Measurements from ENCODE around the gene SPRED1.

The SPRED1 gene

GRCh38 chr15:38281031-38281430 lies 28.4 kb downstream of the SPRED1 start:
- no peak for DNase-seq (ENCODE audit: low read depth in 2 of 2)

DNA sequence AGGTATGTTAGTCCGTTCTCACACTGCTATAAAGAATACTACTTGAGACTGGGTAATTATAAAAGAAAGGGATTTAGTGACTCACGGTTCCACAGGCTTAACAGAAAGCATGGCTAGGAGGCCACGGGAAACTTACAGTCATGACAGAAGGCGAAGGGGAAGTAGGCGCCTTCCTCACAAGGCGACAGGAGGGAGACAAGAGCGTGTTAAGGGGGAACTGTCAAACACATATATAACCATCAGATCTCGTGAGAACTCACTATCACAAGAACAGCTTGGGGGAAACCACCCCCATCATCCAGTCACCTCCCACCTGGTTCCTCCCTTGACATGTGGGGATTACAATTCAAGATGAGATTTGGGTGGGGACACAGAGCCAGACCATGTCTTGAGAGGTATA lies 30.4 kb downstream of the SPRED1 start:
- DNase-seq (ENCODE audit: low read depth in 2 of 2): no peak

DNA sequence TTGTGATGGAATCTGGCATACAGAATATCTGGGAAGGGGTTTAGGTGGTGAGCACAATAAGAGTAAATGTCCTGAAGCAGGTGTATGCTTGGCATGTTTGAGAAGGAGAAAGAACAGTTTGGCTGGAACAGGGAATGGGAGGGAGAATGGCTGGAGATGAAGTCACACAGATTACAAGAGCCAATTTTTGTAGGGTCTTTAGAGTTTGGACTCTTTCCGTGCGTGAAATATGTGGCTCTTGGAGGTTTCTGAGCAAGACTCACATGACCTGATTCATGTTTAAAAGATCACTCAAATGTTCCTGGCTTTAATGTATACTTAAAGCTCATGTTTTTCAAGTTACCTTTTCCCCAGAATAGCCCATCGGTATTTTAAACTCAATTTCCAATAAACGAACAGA lies 32.8 kb downstream of the SPRED1 start:
- DNase-seq (ENCODE audit: low read depth in 2 of 2): no peak

- DNase-seq (ENCODE audit: low read depth in 2 of 2): no peak
Observed at GRCh38 chr15:38294126-38294525, 41.5 kb downstream of the SPRED1 start.

DNA sequence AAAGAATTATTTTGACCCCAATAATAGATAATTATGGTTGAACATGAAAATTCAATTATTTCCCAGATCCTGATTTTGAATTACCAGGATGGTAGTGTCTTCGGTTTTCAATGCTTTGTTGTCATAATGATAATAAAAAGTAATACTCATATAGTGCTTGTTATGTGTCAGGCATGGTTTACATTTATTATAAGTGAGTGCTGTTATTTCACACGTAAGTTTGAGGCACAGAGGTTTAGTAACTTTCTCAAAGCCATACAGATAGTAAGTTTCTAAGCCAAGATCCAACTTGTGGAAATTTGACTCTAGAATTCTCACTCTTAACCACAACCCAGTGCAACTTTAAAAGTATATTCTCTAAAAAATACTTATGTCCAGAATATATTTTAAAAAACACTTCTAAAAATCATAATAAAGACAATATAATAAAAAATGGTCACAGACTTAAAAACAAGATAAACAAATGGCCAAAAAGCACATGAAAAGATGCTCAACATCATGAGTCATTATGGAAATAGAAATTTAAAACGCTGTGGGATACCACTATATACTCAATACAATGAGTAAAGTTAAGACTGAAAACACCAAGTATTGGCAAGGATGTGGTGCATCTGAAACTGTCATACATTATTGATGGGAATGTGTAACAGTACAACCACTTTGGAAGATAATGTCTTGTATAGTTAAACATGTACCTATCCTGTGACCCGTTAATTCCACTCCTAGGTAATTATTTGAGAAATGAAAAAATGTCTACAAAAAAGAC lies 45.2 kb downstream of the SPRED1 start:
- DNase-seq (ENCODE audit: low read depth in 2 of 2): no peak

DNA sequence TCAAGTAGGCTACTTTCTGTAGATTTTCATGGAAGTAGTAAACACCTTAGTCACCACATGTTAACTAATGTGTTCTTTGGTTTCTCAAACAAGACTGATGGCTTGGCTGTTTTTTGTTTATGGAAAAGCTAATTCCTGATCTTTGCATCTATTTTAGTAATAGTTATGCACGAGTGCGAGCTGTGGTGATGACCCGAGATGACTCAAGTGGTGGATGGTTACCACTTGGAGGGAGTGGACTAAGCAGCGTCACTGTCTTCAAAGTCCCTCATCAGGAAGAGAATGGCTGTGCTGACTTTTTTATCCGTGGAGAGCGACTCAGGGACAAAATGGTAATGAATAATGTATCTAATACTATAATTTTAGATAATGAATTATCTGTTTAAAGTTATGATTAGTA lies 46.6 kb downstream of the SPRED1 start:
- no peak for DNase-seq (ENCODE audit: low read depth in 2 of 2)

- no peak for DNase-seq (ENCODE audit: low read depth in 2 of 2)
Observed at GRCh38 chr15:38300395-38300794, 47.8 kb downstream of the SPRED1 start.

- DNase-seq (ENCODE audit: low read depth in 2 of 2): no peak
Observed at GRCh38 chr15:38304481-38304880, 51.8 kb downstream of the SPRED1 start.

DNA sequence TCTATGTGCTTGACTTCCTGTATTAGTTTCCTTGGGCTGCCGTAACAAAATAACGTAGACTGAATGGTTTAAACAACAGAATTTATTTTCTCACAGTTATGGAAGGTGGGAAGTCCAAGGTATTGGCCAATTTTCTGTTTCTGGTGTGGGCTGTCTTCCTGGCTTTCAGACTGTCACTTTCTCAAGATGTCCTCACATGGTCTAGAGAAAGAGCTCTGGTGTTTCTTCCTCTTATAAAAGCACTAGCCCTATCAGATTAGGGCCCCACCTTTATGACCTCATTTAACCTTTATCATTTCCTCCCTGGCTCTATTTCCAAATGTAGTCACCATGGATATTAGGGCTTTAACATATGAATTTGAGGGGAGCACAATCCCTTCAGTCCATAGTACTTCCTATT lies 54.6 kb downstream of the SPRED1 start:
- no peak for DNase-seq (ENCODE audit: low read depth in 2 of 2)

GRCh38 chr15:38307861-38308641 lies 55.4 kb downstream of the SPRED1 start:
- DNase-seq (ENCODE audit: low read depth in 2 of 2): no peak

- DNase-seq (ENCODE audit: low read depth in 2 of 2): no peak
Observed at GRCh38 chr15:38308797-38309196, 56.2 kb downstream of the SPRED1 start.

GRCh38 chr15:38312190-38312589 lies 59.6 kb downstream of the SPRED1 start:
- DNase-seq (ENCODE audit: low read depth in 2 of 2): no peak

DNA sequence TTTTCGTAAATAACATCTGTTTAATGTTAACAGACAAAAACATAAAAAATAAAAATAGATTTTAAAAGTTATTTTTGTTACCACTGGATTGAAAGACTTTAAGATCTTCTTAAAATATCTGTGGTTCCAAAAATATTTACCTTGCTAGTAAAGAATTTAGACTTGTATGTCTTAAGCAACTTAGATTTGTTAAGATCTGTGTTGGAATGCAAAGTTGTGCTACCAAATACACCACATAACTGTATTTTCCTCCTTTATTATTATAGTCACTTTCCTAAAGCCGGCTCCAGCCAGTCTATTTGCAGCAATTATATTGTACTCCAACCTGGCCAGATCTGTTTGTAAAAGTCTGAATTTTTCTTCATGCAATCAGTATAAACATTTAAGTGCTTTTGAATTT lies 63.7 kb downstream of the SPRED1 start:
- no peak for DNase-seq (ENCODE audit: low read depth in 2 of 2)

GRCh38 chr15:38320181-38320580 lies 67.5 kb downstream of the SPRED1 start:
- no peak for DNase-seq (ENCODE audit: low read depth in 2 of 2)

DNA sequence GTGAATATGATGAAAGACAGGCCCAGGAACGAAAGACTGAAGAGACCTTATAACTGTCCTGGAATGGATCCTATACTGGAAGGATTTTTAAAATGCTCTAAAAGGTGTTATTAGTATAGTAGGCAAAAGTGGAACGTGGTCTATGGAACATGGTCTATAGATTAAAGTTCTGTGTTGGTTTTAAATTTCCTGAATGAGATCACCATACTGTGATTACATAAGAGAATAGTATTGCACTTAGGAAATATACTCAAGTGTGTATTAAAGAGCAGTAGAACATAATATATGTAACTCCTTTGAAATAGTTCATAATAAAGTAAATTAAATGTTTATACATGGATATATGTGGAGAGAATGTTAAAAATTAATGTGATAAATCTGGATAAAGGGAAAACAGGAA lies 68.2 kb downstream of the SPRED1 start:
- no peak for DNase-seq (ENCODE audit: low read depth in 2 of 2)

DNA sequence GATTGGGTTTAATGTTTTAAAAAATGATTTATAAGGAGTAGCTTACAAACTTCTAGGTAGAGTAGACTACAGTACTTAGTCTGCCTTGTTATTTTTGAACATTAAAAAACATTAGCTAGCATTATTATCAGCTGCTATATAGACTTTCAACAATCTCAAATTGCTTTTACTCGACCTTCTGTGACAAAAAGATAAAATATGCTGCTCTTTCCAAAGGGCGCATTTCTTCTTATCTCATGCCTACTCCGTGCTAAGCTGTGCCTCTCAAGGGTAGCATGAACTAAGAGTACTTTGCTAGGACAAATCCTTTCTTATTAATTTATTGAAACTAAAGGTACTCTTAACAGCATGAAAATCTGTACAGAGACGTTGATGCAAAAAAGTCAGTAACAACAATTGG lies 71.3 kb downstream of the SPRED1 start:
- no peak for DNase-seq (ENCODE audit: low read depth in 2 of 2)

- no peak for DNase-seq (ENCODE audit: low read depth in 2 of 2)
Observed at GRCh38 chr15:38324939-38325647, 72.5 kb downstream of the SPRED1 start.

GRCh38 chr15:38325648-38325990 lies 73.0 kb downstream of the SPRED1 start:
- DNase-seq (ENCODE audit: low read depth in 2 of 2): no peak

DNA sequence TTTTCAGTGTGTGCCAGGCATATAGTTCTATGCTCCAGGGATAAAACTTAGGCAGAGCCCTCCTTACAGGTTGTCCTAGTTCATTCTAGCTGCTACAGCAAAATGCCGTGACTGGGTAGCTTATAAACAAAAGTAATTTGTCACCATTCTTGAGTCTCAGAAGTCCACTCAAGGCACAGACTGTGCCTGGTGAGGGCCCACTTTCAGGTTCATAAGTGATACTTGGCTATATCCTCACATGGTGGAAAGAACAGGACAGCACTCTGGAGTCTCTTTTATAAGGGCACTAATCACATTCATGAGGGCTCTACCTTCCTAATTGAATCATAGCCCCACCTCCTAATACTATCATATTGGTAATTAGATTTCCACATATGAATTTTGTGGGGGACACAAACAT lies 80.1 kb downstream of the SPRED1 start:
- no peak for DNase-seq (ENCODE audit: low read depth in 2 of 2)

DNA sequence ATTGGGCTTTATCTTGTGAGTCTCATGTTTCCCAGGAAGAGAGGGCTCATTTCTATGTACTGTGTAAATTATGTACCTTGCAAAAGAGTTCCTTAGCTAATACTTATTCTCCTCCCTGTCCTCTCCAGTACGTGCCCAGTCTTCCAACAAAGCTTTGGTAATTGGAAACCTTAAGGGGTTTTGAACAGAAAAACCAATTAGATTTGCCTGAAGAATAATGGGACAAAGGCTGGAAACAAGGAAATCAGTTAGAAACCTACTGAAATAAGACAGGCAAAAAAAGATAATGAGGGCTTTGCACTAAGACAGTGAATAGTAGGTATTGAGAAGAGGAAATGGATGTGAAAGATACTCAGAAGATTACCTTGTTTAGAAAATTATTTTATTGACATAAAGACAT lies 82.5 kb downstream of the SPRED1 start:
- no peak for DNase-seq (ENCODE audit: low read depth in 2 of 2)

DNA sequence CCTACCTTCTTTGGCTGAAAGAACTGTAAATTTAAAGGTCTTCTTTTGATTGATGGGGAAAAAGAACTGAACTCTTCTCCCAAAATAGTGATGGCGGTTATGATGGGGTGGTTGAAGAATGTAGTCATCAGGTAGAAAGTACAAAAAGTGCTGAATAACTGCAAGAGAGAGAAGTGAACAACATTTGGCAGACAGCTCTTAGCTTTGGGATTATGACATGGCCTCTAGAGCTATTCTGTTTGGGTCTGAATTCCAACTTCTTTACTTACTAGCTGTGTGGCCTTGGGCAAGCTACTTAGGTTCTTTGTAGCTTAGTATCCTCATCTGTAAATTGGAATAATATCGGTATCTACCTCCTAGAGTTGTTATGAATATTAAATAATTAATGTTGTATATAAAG lies 91.7 kb downstream of the SPRED1 start:
- no peak for DNase-seq (ENCODE audit: low read depth in 2 of 2)

DNA sequence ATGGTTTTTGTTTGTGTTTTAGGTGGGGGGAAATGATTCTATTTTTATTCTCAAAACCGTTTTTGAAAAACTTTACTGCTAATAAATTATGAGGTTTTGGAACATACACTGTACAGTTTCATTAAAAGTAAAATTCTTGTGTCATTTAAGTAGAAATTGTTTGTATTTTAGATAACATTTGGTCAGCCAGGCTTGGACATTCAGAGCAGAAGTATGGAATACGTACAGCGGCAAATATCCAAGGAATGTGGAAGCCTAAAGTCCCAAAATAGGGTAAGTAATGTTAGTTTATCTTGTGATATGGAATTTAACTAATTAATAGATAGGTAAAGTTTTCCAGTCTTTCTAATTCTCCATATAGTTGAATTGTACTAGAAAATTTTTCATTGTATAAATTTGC lies 96.6 kb downstream of the SPRED1 start:
- no peak for DNase-seq (ENCODE audit: low read depth in 2 of 2)

- DNase-seq (ENCODE audit: low read depth in 2 of 2): no peak
Observed at GRCh38 chr15:38351466-38351865, 98.8 kb downstream of the SPRED1 start.
